HG03196 (cell line): Measurements from ENCODE around the gene ATP7B.
"Not testable (repeated sequence)": the region's sequence is repeated elsewhere in the genome, so short reads cannot be mapped to it uniquely, and the experiment has no call there.

Experiments
- ATAC-seq: cut with Tn5 transposase; IDR thresholded peaks from one replicate; pipeline ENCODE4 v1.9.1; 2021; ENCODE audit not compliant: unreplicated experiment

Gene ATP7B

GRCh38 chr13:52006523-52007245 lies 4.6 kb downstream of the ATP7B start:
- ATAC-seq = no peak

- no peak for ATAC-seq
Measured at GRCh38 chr13:52005841-52006522, 5.3 kb downstream of the ATP7B start.

- ATAC-seq = no peak
Measured at GRCh38 chr13:52004511-52005170, 6.6 kb downstream of the ATP7B start.

GRCh38 chr13:52003541-52003940 lies 7.7 kb downstream of the ATP7B start:
- no peak for ATAC-seq

GRCh38 chr13:52002361-52002760 lies 8.9 kb downstream of the ATP7B start:
- no peak for ATAC-seq

- ATAC-seq = no peak
Measured at GRCh38 chr13:52001120-52001731, 10.0 kb downstream of the ATP7B start.

- no peak for ATAC-seq
Measured at GRCh38 chr13:51999921-52000320, 11.3 kb downstream of the ATP7B start.

GRCh38 chr13:51999510-51999911 lies 11.7 kb downstream of the ATP7B start:
- no peak for ATAC-seq

- no peak for ATAC-seq
Measured at GRCh38 chr13:51998723-51999509, 12.3 kb downstream of the ATP7B start.

- ATAC-seq = no peak
Measured at GRCh38 chr13:51997641-51998330, 13.5 kb downstream of the ATP7B start.

- no peak for ATAC-seq
Measured at GRCh38 chr13:51997186-51997585, 14.1 kb downstream of the ATP7B start.

GRCh38 chr13:51996641-51997040 lies 14.6 kb downstream of the ATP7B start:
- no peak for ATAC-seq

- no peak for ATAC-seq
Measured at GRCh38 chr13:51995677-51996551, 15.3 kb downstream of the ATP7B start.

GRCh38 chr13:51993713-51994112 lies 17.5 kb downstream of the ATP7B start:
- no peak for ATAC-seq

GRCh38 chr13:51988988-51989618 lies 22.1 kb downstream of the ATP7B start:
- no peak for ATAC-seq

- ATAC-seq = not testable (repeated sequence)
Measured at GRCh38 chr13:51984904-51985303, 26.3 kb downstream of the ATP7B start.

GRCh38 chr13:51983292-51983691 lies 28.0 kb downstream of the ATP7B start:
- not testable (repeated sequence) for ATAC-seq

- ATAC-seq = no peak
Measured at GRCh38 chr13:51981355-51981754, 29.9 kb downstream of the ATP7B start.

GRCh38 chr13:51980908-51981307 lies 30.3 kb downstream of the ATP7B start:
- no peak for ATAC-seq
